ENCODE measurements around the gene POLR1C. TPM values are rescaled to one million over a fixed set of nuclear protein-coding genes. Genes with fewer than 3 reads are reported as not detected.
"Not testable (repeated sequence)": the region's sequence is repeated elsewhere in the genome, so short reads cannot be mapped to it uniquely, and the experiment has no call there.

The POLR1C gene, protein sequence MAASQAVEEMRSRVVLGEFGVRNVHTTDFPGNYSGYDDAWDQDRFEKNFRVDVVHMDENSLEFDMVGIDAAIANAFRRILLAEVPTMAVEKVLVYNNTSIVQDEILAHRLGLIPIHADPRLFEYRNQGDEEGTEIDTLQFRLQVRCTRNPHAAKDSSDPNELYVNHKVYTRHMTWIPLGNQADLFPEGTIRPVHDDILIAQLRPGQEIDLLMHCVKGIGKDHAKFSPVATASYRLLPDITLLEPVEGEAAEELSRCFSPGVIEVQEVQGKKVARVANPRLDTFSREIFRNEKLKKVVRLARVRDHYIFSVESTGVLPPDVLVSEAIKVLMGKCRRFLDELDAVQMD
- polyA plus RNA-seq (2013, experiment 1 of 2; ENCODE audit: insufficient read length) = 18.2 TPM
- 12.3 TPM for polyA plus RNA-seq (2013, experiment 2 of 2; ENCODE audit: insufficient read length)

DNA sequence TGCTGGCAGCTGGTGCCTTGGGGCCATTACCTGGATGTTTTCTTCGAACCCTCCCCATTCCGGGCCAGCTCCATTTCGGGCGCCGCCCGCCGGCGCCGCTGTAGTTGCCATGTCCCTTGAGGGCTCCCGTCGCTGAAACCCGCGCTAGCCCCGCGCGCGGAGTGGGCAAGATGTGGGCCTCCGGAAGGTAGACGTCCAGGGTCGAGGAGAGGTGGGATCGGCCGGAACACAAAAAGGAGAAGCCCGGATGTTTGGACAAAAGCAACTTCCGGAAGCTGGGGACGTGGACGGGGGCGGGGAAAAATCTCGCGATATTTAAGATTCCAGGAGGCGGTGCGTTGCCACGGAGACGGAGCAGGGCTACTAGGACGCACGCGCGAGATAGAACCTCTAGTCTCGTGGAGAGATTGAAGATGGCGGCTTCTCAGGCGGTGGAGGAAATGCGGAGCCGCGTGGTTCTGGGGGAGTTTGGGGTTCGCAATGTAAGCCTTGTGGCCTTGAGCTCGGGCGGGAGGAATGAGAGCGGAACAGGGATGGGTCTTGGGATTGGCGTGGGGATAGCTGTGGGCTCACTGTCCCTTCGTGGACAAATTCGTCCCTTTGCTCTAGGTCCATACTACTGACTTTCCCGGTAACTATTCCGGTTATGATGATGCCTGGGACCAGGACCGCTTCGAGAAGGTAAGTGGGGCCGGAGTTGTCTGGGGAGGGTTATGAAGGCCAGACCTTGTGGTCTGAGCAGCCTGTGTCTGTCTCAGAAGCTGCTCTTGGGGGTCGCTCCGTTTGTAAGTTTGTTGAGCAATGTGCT lies at the start of gene POLR1C, which contains the start of gene YIPF3:
TSS of gene POLR1C (plus strand) at position 393 of the 808 bp plus-strand sequence. CDS start at position 414, 21 bp downstream.
TSS of gene YIPF3 (minus strand) at position 230 of the 808 bp plus-strand sequence. CDS start at position 111, 119 bp downstream.
- DNase-seq = peak; percentile 98

DNA sequence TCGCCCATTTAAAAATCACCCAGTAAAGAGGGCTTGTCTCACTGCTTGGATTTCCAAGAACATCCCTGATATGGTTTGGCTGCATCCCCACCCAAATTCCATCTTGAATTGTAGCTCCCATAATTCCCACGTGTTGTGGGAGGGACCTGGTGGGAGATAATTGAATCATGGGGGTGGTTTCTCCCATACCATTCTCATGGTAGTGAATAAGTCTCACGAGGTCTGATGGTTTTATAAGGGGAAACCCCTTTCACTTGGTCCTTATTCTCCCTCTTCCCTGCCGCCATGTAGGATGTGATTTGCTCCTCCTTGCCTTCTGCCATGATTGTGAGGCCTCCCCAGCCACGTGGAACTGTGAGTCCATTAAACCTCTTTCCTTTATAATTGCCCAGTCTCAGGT lies 49.6 kb upstream of the POLR1C start:
- not testable (repeated sequence) for DNase-seq

DNA sequence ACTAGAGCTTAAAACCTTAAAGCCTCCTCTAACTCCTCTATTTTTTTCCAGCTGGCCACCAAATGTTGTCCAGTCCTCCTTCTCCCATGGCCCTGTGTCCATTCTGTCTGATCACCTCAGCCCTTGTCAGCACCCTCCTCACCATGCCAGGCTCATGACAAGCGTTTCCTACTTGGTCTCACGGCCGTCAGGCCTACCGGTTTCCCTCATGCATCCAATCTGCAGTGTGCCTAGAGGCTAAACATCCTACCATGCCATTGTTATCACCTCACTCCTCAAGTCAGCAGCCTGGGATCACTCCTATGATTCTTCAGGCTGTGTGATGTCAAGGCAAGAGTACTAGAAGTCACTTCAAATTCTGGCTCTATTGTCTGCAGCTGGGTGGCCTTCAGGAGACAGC lies 49.1 kb upstream of the POLR1C start:
- DNase-seq = no peak

DNA sequence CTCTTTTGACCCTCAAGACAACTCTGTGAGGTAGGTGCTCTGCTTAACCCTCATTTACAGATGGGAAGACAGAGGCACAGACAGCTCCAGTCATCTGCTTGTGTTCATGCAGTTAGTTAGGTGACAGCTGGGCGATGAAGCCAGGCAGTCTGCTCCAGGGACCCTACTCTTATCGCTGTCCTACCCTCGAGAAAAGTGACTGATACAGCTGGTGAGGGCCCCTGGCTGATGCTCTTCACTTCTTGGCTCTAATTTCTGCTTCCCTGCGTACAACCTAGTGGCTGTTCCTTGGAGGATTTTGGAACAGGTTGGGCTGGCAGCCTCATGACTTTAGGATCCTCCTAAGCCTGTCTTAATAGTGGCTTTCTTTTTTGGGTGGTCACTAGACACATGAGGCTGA lies 48.6 kb upstream of the POLR1C start:
- no peak for DNase-seq

DNA sequence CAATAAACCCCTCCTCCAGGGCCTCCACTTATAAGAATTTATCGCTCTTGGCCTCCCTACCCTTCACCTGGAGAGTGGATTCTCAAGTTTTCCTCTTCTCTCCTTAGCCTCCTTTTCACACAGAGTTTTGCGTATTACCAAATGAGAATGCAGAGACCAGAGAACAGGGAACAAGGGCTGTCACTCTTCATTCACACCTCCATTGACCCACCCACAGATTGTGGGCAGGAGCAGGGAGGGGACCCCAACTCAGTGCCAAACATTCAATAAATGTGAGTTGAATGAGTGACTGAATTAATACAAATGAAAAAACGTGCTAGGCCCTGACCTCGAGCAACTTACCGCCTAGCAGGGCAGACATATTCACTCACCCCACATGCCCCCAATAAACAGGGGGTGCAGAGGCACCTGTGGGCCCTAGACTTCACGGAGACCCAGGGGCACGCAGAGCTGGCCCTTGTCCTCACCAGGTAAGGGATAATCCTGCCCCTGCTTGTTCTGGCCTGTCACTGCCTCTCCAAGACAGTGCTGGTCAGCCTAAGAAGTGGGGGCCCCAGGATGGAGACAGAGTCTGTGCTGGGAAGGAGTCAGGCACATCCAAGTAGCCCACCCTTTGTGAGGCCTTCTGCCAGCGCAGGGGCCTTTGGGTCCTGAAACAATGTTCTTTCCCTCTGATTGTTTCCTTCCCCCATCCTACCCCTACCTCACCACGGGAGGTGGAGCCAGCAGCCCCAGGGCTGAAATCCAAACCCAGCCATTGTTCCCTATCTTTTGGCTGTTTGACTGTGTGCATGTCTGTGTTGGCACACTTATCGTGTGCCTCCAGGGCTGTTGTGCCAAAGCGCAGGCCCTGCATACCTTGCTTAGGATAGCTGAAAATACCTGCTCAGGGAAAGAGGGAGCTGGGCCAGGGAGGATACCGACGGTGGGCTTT lies 47.9 kb upstream of the POLR1C start:
- DNase-seq = no peak

DNA sequence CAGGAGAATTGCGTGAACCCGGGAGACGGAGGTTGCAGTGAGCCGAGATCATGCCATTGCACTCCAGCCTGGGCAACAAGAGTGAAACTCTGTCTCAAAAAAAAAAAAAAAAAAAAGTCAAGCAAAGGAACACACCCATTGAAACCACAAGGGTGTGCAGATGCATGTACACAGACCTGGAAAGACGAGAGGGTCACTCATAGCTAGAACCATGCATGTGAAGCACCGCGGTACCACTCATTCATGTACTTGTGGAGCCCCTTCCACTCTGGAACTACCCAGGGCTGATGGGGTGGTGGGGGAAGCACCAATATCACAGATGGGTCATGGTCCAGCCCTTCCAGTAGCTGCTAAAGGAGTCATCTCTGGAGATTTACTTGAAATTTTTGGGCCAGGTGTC lies 46.9 kb upstream of the POLR1C start:
- DNase-seq = no peak

DNA sequence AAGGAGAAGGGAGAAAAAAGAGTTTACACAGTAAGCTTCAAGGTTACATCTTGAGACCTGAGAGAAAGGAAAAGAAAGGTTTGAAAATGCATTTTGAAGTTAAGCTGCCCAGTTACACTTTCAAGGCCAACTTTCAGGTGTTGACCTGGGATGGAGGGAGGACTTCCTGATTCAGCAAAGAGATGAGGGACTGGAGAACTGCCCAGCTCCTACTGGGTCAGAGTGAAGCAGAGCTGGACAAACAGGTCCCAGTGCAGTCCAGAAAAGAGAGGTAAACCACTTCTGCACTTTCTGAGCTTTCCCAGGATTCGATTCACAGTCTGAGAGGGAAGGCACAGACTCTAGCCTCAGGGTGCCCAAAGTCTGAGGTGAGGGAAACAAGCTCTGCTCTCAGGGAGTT lies 45.5 kb upstream of the POLR1C start:
- DNase-seq = no peak

DNA sequence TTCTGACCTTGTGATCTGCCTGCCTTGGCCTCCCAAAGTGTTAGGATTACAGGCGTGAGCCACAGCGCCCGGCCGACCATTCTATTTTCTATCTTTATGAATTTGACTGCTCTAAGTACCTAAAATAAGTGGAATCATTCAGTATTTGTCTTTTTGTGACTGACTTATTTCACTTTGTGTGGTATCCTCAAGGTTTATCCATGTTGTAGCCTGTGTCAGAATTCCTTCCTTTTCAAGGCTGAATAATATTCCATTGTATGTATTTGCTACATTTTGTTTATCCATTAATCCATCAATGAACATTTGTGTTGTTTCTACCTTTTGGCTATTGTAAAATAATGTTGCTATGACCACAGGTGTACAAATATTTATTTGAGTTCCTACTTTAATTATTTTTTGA lies 44.4 kb upstream of the POLR1C start:
- DNase-seq = no peak

DNA sequence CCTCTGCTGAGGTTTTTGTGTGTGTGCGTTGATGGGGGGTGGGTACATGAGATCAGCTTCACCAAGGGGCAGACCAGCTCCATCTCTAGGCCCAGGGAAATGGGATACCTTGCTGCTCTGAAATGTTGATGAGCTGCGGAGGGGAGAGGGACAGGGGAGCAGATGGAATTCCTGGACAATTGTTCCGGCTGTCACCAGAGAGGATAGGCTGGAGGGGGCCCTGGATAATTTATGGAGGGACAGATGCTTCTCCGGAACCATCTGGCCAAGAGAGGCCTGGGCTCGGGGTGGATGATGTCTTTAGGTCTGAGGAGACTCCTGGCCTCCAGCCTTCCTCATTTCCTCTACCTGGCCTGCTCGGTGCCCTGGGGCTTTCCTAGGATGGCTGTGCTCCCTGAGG lies 41.4 kb upstream of the POLR1C start:
- DNase-seq = no peak

DNA sequence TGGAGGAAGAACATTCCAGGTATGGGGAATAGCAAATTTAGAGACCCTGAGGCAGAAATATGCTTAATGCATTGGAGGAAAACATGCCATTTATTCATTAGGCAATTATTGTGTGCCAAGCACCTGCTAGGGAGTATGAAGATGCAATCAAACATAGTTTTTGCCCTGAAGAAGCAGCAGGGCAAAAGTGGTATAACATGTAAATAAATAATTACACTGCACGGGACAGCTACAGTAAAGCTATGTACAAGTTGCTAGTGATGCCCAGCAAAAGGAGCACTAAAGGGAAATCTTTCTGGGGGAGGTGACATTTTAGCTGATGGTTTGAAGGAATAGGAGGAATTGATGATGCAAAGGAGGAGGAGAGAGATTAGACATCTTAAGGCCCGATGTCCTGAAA lies 40.1 kb upstream of the POLR1C start:
- DNase-seq = no peak

DNA sequence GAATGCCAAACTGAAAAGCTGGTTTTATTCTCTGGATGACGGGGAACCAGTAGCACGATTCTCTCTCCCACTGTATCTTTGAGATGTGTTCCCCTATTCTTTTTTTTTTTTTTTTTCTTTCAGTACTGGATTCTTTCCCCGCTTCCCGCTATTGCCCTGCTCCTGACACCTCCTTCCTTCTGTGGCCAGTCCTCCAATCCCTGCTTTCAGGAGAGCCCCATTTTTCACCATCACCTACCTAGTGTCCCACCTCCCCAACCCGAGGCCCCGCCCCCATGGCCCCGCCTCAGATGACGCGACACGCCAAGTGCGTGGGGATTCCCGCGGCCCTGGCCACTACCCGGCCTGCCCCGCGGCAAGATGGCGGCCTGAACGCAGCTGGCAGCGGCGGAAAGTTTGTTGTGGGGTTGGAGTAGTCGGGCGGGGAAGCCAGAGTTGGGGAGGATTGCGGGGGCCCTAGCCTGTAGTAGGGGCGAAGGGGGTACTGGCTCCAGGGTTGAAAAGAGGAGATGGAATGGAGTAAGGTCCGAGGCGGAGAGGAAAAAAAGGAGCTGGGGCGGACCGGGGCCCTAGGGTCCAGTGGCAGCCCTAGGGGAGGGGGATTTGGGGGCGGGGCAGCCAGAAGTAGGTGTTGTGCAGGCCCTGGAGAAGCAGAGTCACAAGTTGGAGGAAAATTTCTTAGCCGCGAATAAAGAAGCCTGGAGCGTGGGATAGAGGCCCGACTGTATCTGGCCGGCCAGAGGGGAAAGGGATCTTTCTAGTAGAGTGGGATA lies 39.5 kb upstream of the POLR1C start, which contains the start of gene TJAP1:
TSS of gene TJAP1 (plus strand) at position 336 of the 773 bp plus-strand sequence. CDS start 21,432 bp downstream, outside the sequence.
- peak; percentile 82 for DNase-seq

DNA sequence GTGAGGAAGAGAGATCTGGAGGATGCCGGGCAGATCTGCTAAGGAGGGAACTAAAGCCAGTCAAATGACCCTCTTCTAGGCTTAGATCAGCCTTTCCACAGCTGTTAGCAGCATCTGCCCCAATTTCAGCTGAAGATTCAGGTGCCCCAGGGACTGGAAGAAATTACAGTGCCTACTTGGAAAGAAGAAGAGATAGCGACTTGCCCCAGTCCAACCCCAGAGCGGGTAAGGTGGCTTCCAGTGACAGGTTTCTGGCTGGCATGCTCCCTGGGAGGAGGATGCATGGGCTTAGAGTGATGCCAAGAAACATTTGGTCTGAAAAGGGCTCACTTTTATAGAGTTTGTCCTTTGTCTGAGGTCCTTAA lies 38.9 kb upstream of the POLR1C start:
- no peak for DNase-seq

DNA sequence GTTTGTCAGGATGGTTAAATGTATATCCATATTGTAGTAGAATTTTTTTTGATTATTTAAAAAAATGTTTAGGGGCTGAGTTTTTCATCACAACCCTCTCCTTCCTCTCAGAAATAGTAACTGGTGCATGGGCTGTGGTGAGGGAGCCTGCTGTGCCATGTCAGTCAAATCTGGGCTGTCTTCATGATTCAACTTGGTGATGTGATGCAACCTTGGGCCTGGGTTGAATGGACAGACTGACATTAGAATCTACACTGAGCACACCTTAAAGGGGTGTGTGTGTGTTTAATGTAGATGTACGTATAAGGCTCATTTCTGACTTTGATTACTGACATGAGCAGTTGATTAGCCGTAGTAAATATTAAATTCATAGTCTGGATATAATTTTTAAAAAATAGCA lies 35.8 kb upstream of the POLR1C start:
- DNase-seq = no peak

DNA sequence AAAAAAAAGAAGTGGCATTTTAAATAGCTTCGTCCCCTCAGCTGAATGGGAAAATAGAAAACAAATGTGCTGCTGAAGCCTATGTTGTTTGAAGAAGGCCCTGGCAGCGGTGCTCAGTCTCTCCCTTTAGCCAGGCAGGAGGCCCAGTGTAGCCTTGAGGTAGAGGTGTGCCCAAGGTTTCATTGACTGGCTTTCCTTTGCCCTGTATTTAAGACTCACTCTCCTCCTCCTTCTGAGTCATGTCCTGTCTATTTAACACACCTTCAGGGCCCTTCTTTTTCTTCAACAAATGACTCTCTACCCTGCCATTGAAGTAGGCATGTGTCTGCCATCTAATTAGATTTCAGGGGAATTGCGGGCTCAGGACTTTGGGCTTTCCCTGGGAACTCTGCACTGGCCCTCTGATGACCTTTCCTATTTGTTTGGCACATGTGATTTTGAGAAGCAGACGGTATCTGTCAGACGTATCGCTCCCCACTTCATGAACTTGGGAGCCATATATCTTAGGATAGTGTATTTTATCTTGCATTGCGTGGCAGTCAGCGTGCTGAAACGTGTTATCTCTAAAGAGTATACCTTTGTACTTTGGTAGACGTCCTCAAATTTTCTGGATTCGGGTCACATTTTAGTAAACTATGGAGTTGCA lies 35.2 kb upstream of the POLR1C start:
- DNase-seq = no peak

DNA sequence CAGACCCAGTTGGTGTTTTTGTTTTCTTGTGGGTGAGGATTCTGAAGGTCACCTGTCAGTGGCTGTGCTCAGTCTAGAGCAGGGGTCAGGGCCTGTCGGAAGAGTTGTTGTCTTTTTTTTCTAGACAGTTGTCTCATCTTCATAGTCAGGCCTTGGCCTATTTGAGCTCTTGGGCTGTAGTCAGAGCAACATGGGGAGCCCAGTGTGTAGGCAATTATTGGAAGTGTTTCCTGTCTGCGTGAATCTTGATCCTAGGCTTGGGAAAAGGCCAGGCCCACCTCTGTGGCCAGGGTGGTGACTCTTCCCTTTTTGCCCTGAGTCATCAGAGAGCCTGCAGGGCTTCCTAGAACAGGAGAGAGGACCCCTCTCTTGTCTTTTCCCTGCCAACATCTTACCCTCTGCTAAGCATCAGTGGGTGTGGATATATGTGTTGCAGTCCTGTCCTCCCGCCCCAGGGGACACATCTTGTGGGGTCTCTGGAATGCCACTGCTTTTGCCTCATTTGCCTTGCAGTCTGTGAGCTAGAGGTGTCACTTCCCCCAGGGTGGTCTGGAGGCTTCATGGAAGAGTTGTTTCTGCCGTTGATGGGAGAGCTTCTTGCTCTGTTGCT lies 28.1 kb upstream of the POLR1C start:
- DNase-seq = no peak

DNA sequence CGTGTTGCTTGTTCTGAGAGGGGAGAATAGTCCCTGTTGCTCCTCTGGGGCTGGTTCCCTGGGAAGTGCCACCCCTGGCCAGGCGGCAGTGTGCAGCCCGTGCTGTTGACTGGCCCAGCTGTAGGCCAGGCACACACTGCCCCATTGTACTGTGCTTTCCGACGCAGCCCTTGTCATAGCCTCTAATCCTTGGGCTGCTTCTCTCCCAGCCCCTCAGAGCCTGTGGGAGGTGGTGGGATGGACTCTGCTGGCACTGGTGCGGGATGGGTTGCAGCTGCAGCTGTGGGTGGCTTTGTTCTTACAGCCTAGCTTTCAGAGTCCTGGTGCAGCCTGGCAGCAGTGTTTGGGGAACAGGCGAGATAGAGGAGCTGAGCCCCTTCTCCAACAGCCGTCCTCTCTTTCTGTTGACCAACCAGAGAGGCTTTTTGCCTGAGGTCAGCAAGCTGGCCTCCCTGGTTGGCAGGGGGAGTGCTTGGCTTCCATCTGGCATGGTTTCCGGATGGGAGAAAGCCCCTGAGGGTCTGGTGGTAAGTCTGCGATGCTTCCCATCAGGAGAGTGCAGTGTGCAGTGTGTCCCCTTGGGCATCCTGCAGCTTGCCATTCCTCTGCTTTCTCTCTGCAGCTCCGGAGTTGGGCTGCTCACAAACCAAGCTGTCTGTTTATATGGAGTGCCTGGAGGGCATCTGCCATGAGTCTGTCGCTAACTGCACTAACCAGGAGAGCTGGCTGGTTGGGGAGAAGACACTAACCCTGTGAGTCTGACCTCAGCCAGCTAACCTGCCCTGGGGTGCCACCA lies 27.4 kb upstream of the POLR1C start:
- no peak for DNase-seq

DNA sequence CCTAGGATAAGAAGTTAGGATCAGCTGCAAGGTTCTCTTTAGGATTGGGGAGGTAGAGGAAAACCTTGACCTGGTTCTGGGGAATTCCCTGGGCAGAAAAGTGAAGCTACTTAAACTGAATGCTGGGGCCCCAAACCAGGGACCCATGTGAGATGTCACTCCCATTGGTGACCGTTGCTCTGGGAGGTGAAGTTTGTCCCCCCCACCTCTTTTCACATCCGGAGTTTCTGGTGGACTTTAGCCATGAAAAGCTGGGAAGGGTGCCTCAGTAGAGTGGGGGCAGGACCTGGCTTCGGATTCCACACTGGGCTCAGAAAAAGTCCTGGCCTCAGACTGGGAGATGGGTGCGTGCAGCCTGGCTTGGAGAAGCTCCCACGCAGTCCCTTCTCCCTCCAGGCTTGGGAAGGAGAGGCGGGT lies 26.4 kb upstream of the POLR1C start:
- DNase-seq = no peak

DNA sequence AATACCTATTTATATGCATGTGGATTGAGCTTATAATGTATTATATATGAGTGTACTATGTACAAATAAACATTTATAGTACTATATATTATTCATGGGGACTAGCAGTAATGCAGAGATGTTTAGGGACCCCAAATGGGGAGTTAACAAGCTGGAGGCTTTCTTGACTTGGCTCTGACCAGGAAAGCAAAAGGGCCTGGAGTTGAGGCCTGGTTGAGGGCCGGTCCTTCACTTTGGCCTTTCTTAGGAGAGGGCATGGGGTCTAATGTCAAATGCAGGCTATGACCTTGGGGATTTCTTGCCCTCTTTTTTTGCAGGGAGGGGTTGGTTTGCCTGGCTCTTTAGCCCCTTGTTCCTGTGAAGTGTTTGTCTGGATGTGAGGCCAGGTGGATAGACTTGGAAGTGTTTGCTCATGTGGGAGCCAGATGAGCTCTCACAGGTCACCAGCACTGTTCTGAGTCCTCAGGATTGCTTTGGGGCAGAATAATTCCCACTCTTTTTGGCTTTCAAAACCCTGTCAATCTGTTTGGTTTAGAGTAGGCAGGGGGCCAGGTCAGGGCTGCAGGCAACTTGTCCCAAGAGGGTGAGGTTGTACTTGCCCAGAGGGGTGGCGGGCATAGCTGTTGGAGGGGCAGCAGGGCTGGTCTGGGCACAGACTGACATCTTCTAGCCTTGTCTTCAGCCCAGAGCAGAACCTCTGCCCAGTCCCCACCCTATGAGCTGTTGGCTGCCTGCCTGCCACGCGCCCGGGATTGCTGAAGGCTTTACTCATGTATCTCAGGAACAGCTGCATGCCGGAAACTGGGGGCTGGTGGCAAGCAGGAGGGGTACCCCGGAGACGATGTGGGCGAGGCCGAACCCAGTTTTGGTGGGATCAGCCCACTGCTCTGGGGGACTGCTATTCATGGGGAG lies 24.9 kb upstream of the POLR1C start:
- DNase-seq = peak; percentile 77

DNA sequence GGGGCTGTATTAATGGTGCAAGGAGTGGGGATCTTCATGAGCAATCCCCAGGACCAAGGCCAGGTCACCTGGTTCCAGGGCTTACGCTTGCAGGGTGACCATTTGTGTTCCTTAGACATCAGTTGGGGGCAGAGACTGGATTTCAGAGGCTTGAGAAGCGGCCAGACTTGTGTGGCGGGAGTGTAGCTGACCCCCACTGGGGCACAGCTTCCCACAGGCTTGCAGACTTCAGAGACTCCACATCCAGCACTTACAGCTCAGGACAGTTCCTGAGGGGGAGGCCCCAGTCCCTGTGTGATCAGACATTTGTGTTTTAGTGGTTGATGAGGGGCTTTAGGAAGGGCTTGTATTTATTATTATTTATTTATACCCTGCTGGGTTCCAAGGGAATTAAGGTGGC lies 24.2 kb upstream of the POLR1C start:
- DNase-seq = peak; percentile 23

Measured in fibroblast of skin of back (primary cell).